HepG2 (cell line): ENCODE data around the gene TMEM135. TPM values are rescaled to one million over a fixed set of nuclear protein-coding genes. Genes with fewer than 3 reads are reported as not detected.
A peak's percentile ranks its signal among the peaks of the same experiment; 100 is the strongest.

Experiments
- ATAC-seq: fragments of 200-7000 bp; cut with Tn5 transposase; 3 replicates; pipeline ENCODE4 v1.9.1; 2020; ENCODE audit warnings: mild to moderate bottlenecking, moderate library complexity
- BruUV-seq: library from RNA; stranded (reverse); fragments of 400-500 nt; replicated peaks from 2 replicates; lab custom pipeline; 2021; lab: Mats Ljungman, UMichigan
- CTCF ChIA-PET: fragments of 300-600 bp; formaldehyde crosslinking; extraction: SDS; loops from one replicate; lab custom pipeline; 2021; ENCODE audit warnings: low total read pairs, inconsistent platforms, low intra/inter-chr PET ratio; lab: Yijun Ruan, JAX
- POLR2A ChIA-PET: fragments of 350-600 bp; sonication (Branson Sonifier 250); formaldehyde crosslinking; loops from one replicate; lab custom pipeline; 2020; ENCODE audit warnings: antibody characterized with exemption, inconsistent platforms; lab: Yijun Ruan, JAX
- DNase-seq: peaks from one replicate; pipeline ENCODE4 v3.0.0-alpha.2; 2015; ENCODE audit warnings: low spot score
- FAIRE-seq: peaks from 3 replicates; lab custom pipeline; 2011; peaks lifted over from hg19 to GRCh38; lab: Jason Lieb, UNC
- H2AFZ ChIP-seq: one replicate; pipeline ENCODE4 v1.6.1; 2011; ENCODE audit warnings: low read length, inconsistent platforms
- H3K27ac ChIP-seq: fragments of 300-600 bp; 3 replicates; pipeline ENCODE4 v1.8.0; 2011; ENCODE audit warnings: mixed run types, mild to moderate bottlenecking, mixed read lengths, low read length, inconsistent platforms; ENCODE audit not compliant: insufficient read depth; ENCODE audit errors: extremely low read length
- H3K27me3 ChIP-seq, 2 experiments: fragments of 200-600 bp in 1 of 2; 2 replicates in 1 of 2; 3 replicates in 1 of 2; pipeline versions ENCODE4 v1.6.0 to v1.8.0; 2011; ENCODE audit warnings: low read length in 2 of 2, mild to moderate bottlenecking in 2 of 2, moderate library complexity in 2 of 2, inconsistent platforms in 1 of 2; ENCODE audit not compliant: insufficient read depth in 2 of 2, control insufficient read depth in 1 of 2
- H3K36me3 ChIP-seq, 2 experiments: fragments of 200-600 bp in 1 of 2; replicated peaks in 1 of 2; 2 replicates in 1 of 2; 3 replicates in 1 of 2; pipeline versions ENCODE4 v1.5.1 to v1.8.0; 2011; ENCODE audit warnings: low read length in 2 of 2, inconsistent platforms in 1 of 2; ENCODE audit not compliant: insufficient read depth in 2 of 2, control insufficient read depth in 1 of 2
- H3K4me1 ChIP-seq: 2 replicates; pipeline ENCODE4 v1.5.1; 2012; ENCODE audit warnings: low read length, inconsistent platforms; ENCODE audit not compliant: insufficient read depth
- H3K4me2 ChIP-seq: 2 replicates; pipeline ENCODE4 v1.6.0; 2011; ENCODE audit warnings: low read depth, low read length, inconsistent platforms
- H3K4me3 ChIP-seq, 3 experiments: fragments of 200-600 bp in 1 of 3; sonication (generic), shearing (Covaris generic) in 1 of 3; replicated peaks in 1 of 3; 2 replicates each; pipeline ENCODE4 v1.5.1; 2011 to 2016; ENCODE audit warnings: low read length in 3 of 3, inconsistent platforms in 2 of 3, low read depth in 2 of 3, mild to moderate bottlenecking in 2 of 3, control low read depth in 1 of 3, mixed read lengths in 1 of 3; ENCODE audit not compliant: insufficient read depth in 1 of 3
- H3K79me2 ChIP-seq: one replicate; pipeline ENCODE4 v1.6.1; 2011; ENCODE audit warnings: low read length, inconsistent platforms; ENCODE audit not compliant: insufficient read depth
- H3K9ac ChIP-seq: 2 replicates; pipeline ENCODE4 v1.6.0; 2011; ENCODE audit warnings: mild to moderate bottlenecking, low read depth, low read length, inconsistent platforms; ENCODE audit not compliant: insufficient read depth
- H3K9me3 ChIP-seq: 2 replicates; pipeline ENCODE4 v1.5.1; 2012; ENCODE audit warnings: mild to moderate bottlenecking, low read length
- H4K20me1 ChIP-seq: 2 replicates; pipeline ENCODE4 v1.6.0; 2011; ENCODE audit warnings: inconsistent platforms, mild to moderate bottlenecking, low read length, moderate library complexity; ENCODE audit not compliant: insufficient read depth
- CCAR2 ChIP-seq: fragments of 200-400 bp; formaldehyde crosslinking; optimal IDR thresholded peaks from 2 replicates; pipeline ENCODE3; 2018; ENCODE audit warnings: low read depth, mild to moderate bottlenecking, low read length, moderate library complexity
- EHMT2 ChIP-seq: fragments of 200-600 bp; sonication (generic); IDR thresholded peaks from 2 replicates; pipeline ENCODE4 v1.7.0; 2017; ENCODE audit warnings: antibody characterized with exemption, low read depth, low read length, borderline replicate concordance
- HNF4A ChIP-seq: sonication (generic); formaldehyde crosslinking; IDR thresholded peaks from 2 replicates; pipeline ENCODE4 v1.4.0; 2020; ENCODE audit warnings: missing genetic modification reagents
- HNRNPK ChIP-seq: fragments of 200-400 bp; formaldehyde crosslinking; IDR thresholded peaks from 2 replicates; pipeline ENCODE4 v1.6.1; 2018; ENCODE audit warnings: low read length, low read depth, moderate library complexity, mild to moderate bottlenecking; ENCODE audit not compliant: poor library complexity, severe bottlenecking
- HOXA7 ChIP-seq: sonication (generic); formaldehyde crosslinking; IDR thresholded peaks from 2 replicates; pipeline ENCODE4 v1.8.1; 2022; ENCODE audit warnings: mild to moderate bottlenecking, missing genetic modification reagents, moderate library complexity
- SOX6 ChIP-seq, 2 experiments: fragments of 450-650 bp in 1 of 2; sonication (generic) in 1 of 2; formaldehyde crosslinking in 1 of 2; IDR thresholded peaks; 2 replicates each; pipeline versions ENCODE4 v1.4.0 to v1.6.1; 2017 to 2020; ENCODE audit warnings: antibody characterized with exemption in 1 of 2, mild to moderate bottlenecking in 1 of 2, missing genetic modification reagents in 1 of 2
- SP140L ChIP-seq: sonication (generic); formaldehyde crosslinking; IDR thresholded peaks from 2 replicates; pipeline ENCODE4 v1.4.0; 2020; ENCODE audit warnings: missing genetic modification reagents, borderline replicate concordance
- STAG1 ChIP-seq: sonication (generic); formaldehyde crosslinking; IDR thresholded peaks from 2 replicates; pipeline ENCODE4 v1.4.0; 2020; ENCODE audit warnings: missing genetic modification reagents
- TBP ChIP-seq: sonication (generic); formaldehyde crosslinking; IDR thresholded peaks from 2 replicates; pipeline ENCODE4 v1.5.0; 2020; ENCODE audit warnings: missing genetic modification reagents
- ZNF224 ChIP-seq: sonication (generic); formaldehyde crosslinking; IDR thresholded peaks from 2 replicates; pipeline ENCODE4 v1.5.0; 2020; ENCODE audit warnings: mild to moderate bottlenecking, missing genetic modification reagents
- ZNF230 ChIP-seq: sonication (generic); formaldehyde crosslinking; IDR thresholded peaks from 2 replicates; pipeline ENCODE4 v1.4.0; 2020; ENCODE audit warnings: mild to moderate bottlenecking, missing genetic modification reagents
- ZNF337 ChIP-seq: sonication (generic); formaldehyde crosslinking; IDR thresholded peaks from 2 replicates; pipeline ENCODE4 v1.5.1; 2020; ENCODE audit warnings: missing genetic modification reagents, low read depth, mild to moderate bottlenecking, borderline replicate concordance
- ZNF33A ChIP-seq: sonication (generic); formaldehyde crosslinking; IDR thresholded peaks from 2 replicates; pipeline ENCODE4 v1.5.1; 2020; ENCODE audit warnings: missing genetic modification reagents, mild to moderate bottlenecking, moderate library complexity, borderline replicate concordance
- ZNF441 ChIP-seq: sonication (generic); formaldehyde crosslinking; IDR thresholded peaks from 2 replicates; pipeline ENCODE4 v1.7.0; 2021; ENCODE audit warnings: missing genetic modification reagents, borderline replicate concordance
- ZNF678 ChIP-seq: sonication (generic); formaldehyde crosslinking; IDR thresholded peaks from 2 replicates; pipeline ENCODE4 v1.4.0; 2020; ENCODE audit warnings: mild to moderate bottlenecking, missing genetic modification reagents
- ZNF782 ChIP-seq: sonication (generic); formaldehyde crosslinking; IDR thresholded peaks from 2 replicates; pipeline ENCODE4 v1.4.0; 2020; ENCODE audit warnings: missing genetic modification reagents, mild to moderate bottlenecking, borderline replicate concordance
- WGBS: methylation state at CpG from one replicate; pipeline ENCODE4 v1.1.6; 2017; ENCODE audit warnings: low lambda C conversion rate; 5-methylcytosine and 5-hydroxymethylcytosine counted together
- in situ Hi-C: cut with HindIII; loops from 2 replicates; pipeline ENCODE4 v1.10.0; 2017; ENCODE audit warnings: low pct_unique_long_range_greater_than_20kb; ENCODE audit not compliant: extremely low pct_ligation_motif_present
- intact Hi-C: fragments of 100-400 bp; cut with micrococcal nuclease; formaldehyde crosslinking; loops from one replicate; pipeline ENCODE4 v1.10.0; 2022; ENCODE audit not compliant: unreplicated experiment
- polyA plus RNA-seq, 8 experiments: library from polyadenylated mRNA; depleted of rRNA in 3 of 8; stranded (reverse) in 7 of 8; unstranded in 1 of 8; fragments of >200 nt; fragmentation: Illumina TruSeq in 4 of 8; extraction: Trizol in 4 of 8; gene quantifications; 2 replicates each; pipeline versions ENCODE4 v1.2.1 to v1.2.3, GENCODE V29; 2011 to 2016; ENCODE audit warnings: low read depth in 4 of 8, missing spikeins in 1 of 8, mixed read lengths in 1 of 8; ENCODE audit not compliant: insufficient read depth in 1 of 8
- total RNA-seq, 5 experiments: library from RNA; depleted of rRNA; stranded (reverse); fragments of >200 nt; fragmentation: Illumina TruSeq; extraction: Trizol; gene quantifications; 2 replicates each; pipeline ENCODE4 v1.2.3, GENCODE V29; 2016; ENCODE audit warnings: low read depth in 1 of 5
- TF ChIP-seq, protein P1 (sequence below), 2 experiments: sonication (generic) in 1 of 2; formaldehyde crosslinking in 1 of 2; IDR thresholded peaks; 2 replicates each; pipeline versions ENCODE4 v1.6.1 to v1.9.0; 2014 to 2022; ENCODE audit warnings: antibody characterized with exemption in 1 of 2, borderline replicate concordance in 1 of 2, inconsistent platforms in 1 of 2, low read depth in 1 of 2, missing genetic modification reagents in 1 of 2

The TMEM135 gene
- total and polyA plus RNA-seq, 2 of the 13 experiments (the other 11 are each of a cell fraction or from before 2014, with no cell fraction given): 36.6 to 88.9 TPM

DNA sequence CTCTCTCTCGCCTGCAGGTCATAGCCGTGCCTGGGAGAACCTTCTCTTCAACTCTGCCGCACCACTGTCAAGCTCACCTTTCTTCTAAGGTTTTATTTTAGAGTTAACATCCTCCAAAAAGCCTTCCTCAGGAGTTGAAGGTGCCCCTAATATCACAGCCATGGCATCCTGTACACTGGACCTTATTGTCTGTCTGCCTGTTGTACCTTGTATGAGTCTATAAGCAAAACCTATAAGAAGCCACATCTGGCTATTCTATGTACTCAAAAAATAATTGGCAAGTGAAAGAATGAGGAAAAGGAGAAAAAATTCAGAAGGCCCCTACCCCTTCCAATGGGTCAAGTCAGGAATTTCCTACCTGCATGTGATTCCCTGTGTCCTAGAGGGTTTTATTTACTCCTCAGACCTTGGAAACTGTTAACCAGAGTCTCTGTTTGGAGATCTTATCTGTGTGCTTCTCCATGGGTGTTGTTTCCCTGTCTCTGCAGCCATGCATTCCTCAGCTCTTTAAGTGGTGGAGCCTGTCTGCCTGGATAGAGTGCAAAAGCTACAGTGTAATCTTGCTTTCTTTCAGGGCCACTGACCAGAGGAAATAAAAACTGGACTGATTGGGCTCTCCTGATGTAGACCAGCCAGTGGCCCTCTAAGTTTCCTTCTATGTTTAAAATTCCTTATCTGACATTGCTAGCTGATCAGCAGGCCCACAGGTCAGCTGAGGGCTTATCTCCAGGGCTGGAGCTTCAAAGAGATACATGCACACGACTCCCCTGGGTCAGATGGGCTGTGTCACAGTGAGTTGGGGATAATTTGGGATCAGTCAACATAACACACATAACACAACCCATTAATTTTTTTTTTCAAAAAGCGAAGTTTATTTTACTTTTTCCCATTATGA is 37.6 kb upstream of the TMEM135 start:
- Histone ChIP-seq H3K9me3 (no peaks in the 10 kb centered on the region), H3K27ac (peak overlapping the region; percentile 87), H3K4me1 (peaks cover 91% of the 10 kb centered on the region), H2AFZ (peak overlapping the region; percentile 24), H3K4me2 (peak overlapping the region; percentile 76), H3K4me3 (peak overlapping the region; percentile 31 to 48 (median 34)), H3K27me3 (no peaks in the 10 kb centered on the region), H4K20me1 (no peaks in the 10 kb centered on the region), H3K9ac (peak overlapping the region; percentile 72), H3K36me3 (no peaks in the 10 kb centered on the region), H3K79me2 (no peaks in the 10 kb centered on the region)
- peak; percentile 96 for FAIRE-seq
- peak; percentile 92 for ATAC-seq
- WGBS: under 1% methylated on average over 5 of the region's 5 CpGs
- peak; percentile 99 for DNase-seq
- intact Hi-C loops: loop anchor here (1.0 kb wide), 4 partner anchors 29 to 59 kb away; partner anchors contain the start of genes FZD4 and TMEM135
- CTCF ChIA-PET: no interaction called here
- in situ Hi-C loops: loop anchor here (5.0 kb wide), 2 partner anchors 37 to 43 kb away; partner anchors contain the start of genes FZD4 and TMEM135
- POLR2A ChIA-PET: interaction anchor here (1.3 to 2.8 kb wide), 8 partner anchors 17 to 61 kb away, joined by 7 to 47 read pairs (median 10); partner anchors contain the start of genes FZD4 and TMEM135
- BruUV-seq: TSS peak; percentile 88
- no peak for TF ChIP-seq ZNF678 (CRISPR knock-in tag)
- no peak for TF ChIP-seq HOXA7 (CRISPR knock-in tag)
- TF ChIP-seq SOX6 (IDR thresholded peaks at IDR 0.05): no peak
- peak; percentile 92 for TF ChIP-seq SOX6 (CRISPR knock-in tag; IDR thresholded peaks at IDR 0.05)
- no peak; the same call in 1 of the 2 replicates for TF ChIP-seq STAG1
- no peak for TF ChIP-seq ZNF230
- no peak; the same call in 1 of the 2 replicates for TF ChIP-seq ZNF33A (CRISPR knock-in tag)
- TF ChIP-seq ZNF441: no peak
- TF ChIP-seq, protein P1, sequence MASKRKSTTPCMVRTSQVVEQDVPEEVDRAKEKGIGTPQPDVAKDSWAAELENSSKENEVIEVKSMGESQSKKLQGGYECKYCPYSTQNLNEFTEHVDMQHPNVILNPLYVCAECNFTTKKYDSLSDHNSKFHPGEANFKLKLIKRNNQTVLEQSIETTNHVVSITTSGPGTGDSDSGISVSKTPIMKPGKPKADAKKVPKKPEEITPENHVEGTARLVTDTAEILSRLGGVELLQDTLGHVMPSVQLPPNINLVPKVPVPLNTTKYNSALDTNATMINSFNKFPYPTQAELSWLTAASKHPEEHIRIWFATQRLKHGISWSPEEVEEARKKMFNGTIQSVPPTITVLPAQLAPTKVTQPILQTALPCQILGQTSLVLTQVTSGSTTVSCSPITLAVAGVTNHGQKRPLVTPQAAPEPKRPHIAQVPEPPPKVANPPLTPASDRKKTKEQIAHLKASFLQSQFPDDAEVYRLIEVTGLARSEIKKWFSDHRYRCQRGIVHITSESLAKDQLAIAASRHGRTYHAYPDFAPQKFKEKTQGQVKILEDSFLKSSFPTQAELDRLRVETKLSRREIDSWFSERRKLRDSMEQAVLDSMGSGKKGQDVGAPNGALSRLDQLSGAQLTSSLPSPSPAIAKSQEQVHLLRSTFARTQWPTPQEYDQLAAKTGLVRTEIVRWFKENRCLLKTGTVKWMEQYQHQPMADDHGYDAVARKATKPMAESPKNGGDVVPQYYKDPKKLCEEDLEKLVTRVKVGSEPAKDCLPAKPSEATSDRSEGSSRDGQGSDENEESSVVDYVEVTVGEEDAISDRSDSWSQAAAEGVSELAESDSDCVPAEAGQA (IDR thresholded peaks at IDR 0.05; ENCODE audit: low read depth): no peak
- TF ChIP-seq, protein P1 (CRISPR knock-in tag; IDR thresholded peaks at IDR 0.05; ENCODE audit: borderline replicate concordance): no peak
- no peak for TF ChIP-seq EHMT2
- no peak for TF ChIP-seq ZNF782 (CRISPR knock-in tag)
- TF ChIP-seq TBP (CRISPR knock-in tag): no peak
- TF ChIP-seq HNRNPK: no peak
- no peak for TF ChIP-seq ZNF224 (CRISPR knock-in tag)
- no peak for TF ChIP-seq ZNF337 (CRISPR knock-in tag)
- no peak for TF ChIP-seq SP140L (CRISPR knock-in tag)
- no peak for TF ChIP-seq CCAR2
- peak; percentile 84 for TF ChIP-seq HNF4A (CRISPR knock-in tag)
